Gastrocnemius medialis (tissue), 4 donors: ENCODE measurements around the gene RPRD1A.

Experiments used
- POLR2A ChIP-seq, 2 donors: fragments of 450-650 bp; IDR thresholded peaks; one replicate each; pipeline ENCODE4 v1.6.1; 2017; ENCODE audit warnings: antibody characterized with exemption in 2 of 2, mild to moderate bottlenecking in 2 of 2, moderate library complexity in 2 of 2
- TF ChIP-seq, protein P1 (sequence below), 5 experiments: fragments of 450-650 bp in 3 of 5; fragments of 200-600 bp in 2 of 5; sonication (generic) in 2 of 5; IDR thresholded peaks in 4 of 5; conservative IDR thresholded peaks in 1 of 5; 1 replicate in 4 of 5; 2 replicates in 1 of 5; pipeline ENCODE4 v1.5.1; 2016 to 2019; ENCODE audit warnings: antibody characterized with exemption in 5 of 5, mild to moderate bottlenecking in 3 of 5, moderate library complexity in 3 of 5

DNA sequence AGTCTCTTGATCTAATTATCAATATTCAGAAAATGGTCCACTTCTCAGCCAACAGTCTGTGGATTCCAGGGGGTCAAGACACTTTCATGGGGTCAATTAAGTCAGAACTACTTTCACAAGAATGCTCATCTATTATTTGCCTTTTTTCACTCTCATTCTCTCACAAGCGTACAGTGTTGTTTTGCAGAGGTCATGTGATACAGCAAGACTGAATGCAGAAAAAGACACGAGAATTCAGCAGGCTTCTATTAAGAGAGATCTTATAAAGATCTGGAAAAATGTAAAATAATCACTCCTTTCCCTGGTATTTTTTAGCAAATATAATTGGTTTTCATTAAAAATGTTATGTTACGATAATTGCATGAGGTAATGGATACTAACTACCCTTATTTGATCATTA is 8.7 kb downstream of the RPRD1A start:
- TF ChIP-seq, protein P1, sequence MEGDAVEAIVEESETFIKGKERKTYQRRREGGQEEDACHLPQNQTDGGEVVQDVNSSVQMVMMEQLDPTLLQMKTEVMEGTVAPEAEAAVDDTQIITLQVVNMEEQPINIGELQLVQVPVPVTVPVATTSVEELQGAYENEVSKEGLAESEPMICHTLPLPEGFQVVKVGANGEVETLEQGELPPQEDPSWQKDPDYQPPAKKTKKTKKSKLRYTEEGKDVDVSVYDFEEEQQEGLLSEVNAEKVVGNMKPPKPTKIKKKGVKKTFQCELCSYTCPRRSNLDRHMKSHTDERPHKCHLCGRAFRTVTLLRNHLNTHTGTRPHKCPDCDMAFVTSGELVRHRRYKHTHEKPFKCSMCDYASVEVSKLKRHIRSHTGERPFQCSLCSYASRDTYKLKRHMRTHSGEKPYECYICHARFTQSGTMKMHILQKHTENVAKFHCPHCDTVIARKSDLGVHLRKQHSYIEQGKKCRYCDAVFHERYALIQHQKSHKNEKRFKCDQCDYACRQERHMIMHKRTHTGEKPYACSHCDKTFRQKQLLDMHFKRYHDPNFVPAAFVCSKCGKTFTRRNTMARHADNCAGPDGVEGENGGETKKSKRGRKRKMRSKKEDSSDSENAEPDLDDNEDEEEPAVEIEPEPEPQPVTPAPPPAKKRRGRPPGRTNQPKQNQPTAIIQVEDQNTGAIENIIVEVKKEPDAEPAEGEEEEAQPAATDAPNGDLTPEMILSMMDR (IDR thresholded peaks at IDR 0.05 in 4 of 5, conservative IDR thresholded peaks at IDR 0.05 in 1 of 5), result no peak
- no peak for TF ChIP-seq POLR2A (IDR thresholded peaks at IDR 0.05)
